Endothelial cell of umbilical vein (primary cell): ENCODE measurements around the gene GATD1. TPM values are rescaled to one million over a fixed set of nuclear protein-coding genes. Genes with fewer than 3 reads are reported as not detected.
A peak's percentile ranks its signal among the peaks of the same experiment; 100 is the strongest.

Experiments
- BruUV-seq: library from RNA; stranded (reverse); fragments of 400-500 nt; replicated peaks from 2 replicates; lab custom pipeline; 2021; lab: Mats Ljungman, UMichigan
- CTCF ChIA-PET: fragments of 300-600, 350-600 bp; sonication (Branson Sonifier 250); formaldehyde crosslinking; loops from one replicate; lab custom pipeline; 2021; ENCODE audit warnings: antibody characterized with exemption, inconsistent platforms; lab: Charles Lee
- POLR2A ChIA-PET: fragments of 300-600, 350-600 bp; sonication (Branson Sonifier 250); formaldehyde crosslinking; loops from one replicate; lab custom pipeline; 2021; ENCODE audit warnings: antibody characterized with exemption, inconsistent platforms; lab: Charles Lee
- DNase-seq: peaks from one replicate; pipeline ENCODE4 v3.0.0-alpha.2; 2011; ENCODE audit warnings: low read depth, low spot score
- FAIRE-seq: peaks from 2 replicates; lab custom pipeline; 2011; peaks lifted over from hg19 to GRCh38; lab: Jason Lieb, UNC
- H2AFZ ChIP-seq: 2 replicates; pipeline ENCODE4 v1.6.0; 2012; ENCODE audit warnings: low read depth, low read length, control low read depth, inconsistent platforms
- H3K27ac ChIP-seq: 2 replicates; pipeline ENCODE4 v1.5.1; 2011; ENCODE audit warnings: low read depth, mild to moderate bottlenecking, control low read depth, low read length, moderate library complexity; ENCODE audit not compliant: insufficient read depth
- H3K27me3 ChIP-seq, 2 experiments: 2 replicates each; pipeline versions ENCODE4 v1.6.0 to v1.6.1; 2011; ENCODE audit warnings: low read length in 2 of 2, mixed read lengths in 1 of 2; ENCODE audit not compliant: control insufficient read depth in 2 of 2, insufficient read depth in 2 of 2
- H3K36me3 ChIP-seq, 2 experiments: 2 replicates in 1 of 2; 3 replicates in 1 of 2; pipeline ENCODE4 v1.5.1; 2011; ENCODE audit warnings: low read length in 2 of 2, mild to moderate bottlenecking in 1 of 2, moderate library complexity in 1 of 2; ENCODE audit not compliant: control insufficient read depth in 2 of 2, insufficient read depth in 2 of 2; ENCODE audit errors: extremely low read depth in 1 of 2
- H3K4me1 ChIP-seq: 3 replicates; pipeline ENCODE4 v1.5.1; 2011; ENCODE audit warnings: mild to moderate bottlenecking, low read length; ENCODE audit not compliant: control insufficient read depth, insufficient read depth; ENCODE audit errors: extremely low read depth
- H3K4me2 ChIP-seq: 2 replicates; pipeline ENCODE4 v1.6.1; 2011; ENCODE audit warnings: low read length, control low read depth, mixed read lengths; ENCODE audit not compliant: insufficient read depth
- H3K4me3 ChIP-seq, 3 experiments: fragments of 200-600 bp in 1 of 3; sonication (generic), shearing (Covaris generic) in 1 of 3; replicated peaks in 1 of 3; 2 replicates each; pipeline ENCODE4 v1.5.1; 2011 to 2016; ENCODE audit warnings: control low read depth in 3 of 3, low read length in 3 of 3, mild to moderate bottlenecking in 2 of 3, inconsistent platforms in 1 of 3, low read depth in 1 of 3, moderate library complexity in 1 of 3; ENCODE audit not compliant: insufficient read depth in 1 of 3
- H3K79me2 ChIP-seq: 2 replicates; pipeline ENCODE4 v1.6.0; 2012; ENCODE audit warnings: low read length, inconsistent platforms; ENCODE audit not compliant: control insufficient read depth, insufficient read depth
- H3K9ac ChIP-seq: replicated peaks from 2 replicates; pipeline ENCODE3; 2011; ENCODE audit warnings: low read length, control low read depth; ENCODE audit not compliant: insufficient read depth; ENCODE audit errors: extremely low read depth
- H3K9me1 ChIP-seq: replicated peaks from 3 replicates; pipeline ENCODE4 v1.6.0; 2011; ENCODE audit warnings: mild to moderate bottlenecking, low read length; ENCODE audit not compliant: control insufficient read depth, insufficient read depth; ENCODE audit errors: extremely low read depth
- H3K9me3 ChIP-seq: replicated peaks from 2 replicates; pipeline ENCODE4 v1.5.1; 2012; ENCODE audit warnings: low read length, inconsistent platforms; ENCODE audit not compliant: control insufficient read depth, insufficient read depth
- H4K20me1 ChIP-seq: replicated peaks from 2 replicates; pipeline ENCODE3; 2011; ENCODE audit warnings: mild to moderate bottlenecking, low read length; ENCODE audit not compliant: control insufficient read depth, insufficient read depth; ENCODE audit errors: extremely low read depth
- EZH2 ChIP-seq: IDR thresholded peaks from 2 replicates; pipeline ENCODE4 v1.6.1; 2012; ENCODE audit warnings: borderline replicate concordance, low read depth, mild to moderate bottlenecking, moderate library complexity, low read length, inconsistent platforms; ENCODE audit not compliant: severe bottlenecking
- MYC ChIP-seq: IDR thresholded peaks from one replicate; pipeline ENCODE4 v1.6.1; 2011; ENCODE audit warnings: mild to moderate bottlenecking, low read depth, low read length
- POLR2AphosphoS5 ChIP-seq: IDR thresholded peaks from 2 replicates; pipeline ENCODE4 v1.6.1; 2012; ENCODE audit warnings: low read depth, mild to moderate bottlenecking, control low read depth, low read length, moderate library complexity; ENCODE audit not compliant: insufficient read depth
- dilution Hi-C: fragments of 300-500 bp; cut with MboI; formaldehyde crosslinking; loops from one replicate; pipeline ENCODE4 v1.15.0; 2019; ENCODE audit warnings: low sequenced_read_pairs; ENCODE audit not compliant: extremely low pct_ligation_motif_present
- intact Hi-C: fragments of 100-400 bp; cut with micrococcal nuclease; formaldehyde crosslinking; loops from one replicate; pipeline ENCODE4 v1.10.0; 2022
- polyA plus RNA-seq, 4 experiments: library from polyadenylated mRNA; depleted of rRNA in 3 of 4; stranded (reverse) in 3 of 4; unstranded in 1 of 4; fragments of >200 nt; gene quantifications; 2 replicates each; pipeline versions ENCODE4 v1.2.1 to v1.2.3, GENCODE V29; 2011 to 2012; ENCODE audit warnings: missing spikeins in 1 of 4
- total RNA-seq: library from RNA; stranded (reverse); gene quantifications from 2 replicates; pipeline ENCODE4 v1.2.3, GENCODE V29; 2021
- TF ChIP-seq, protein P1 (sequence below): IDR thresholded peaks from 2 replicates; pipeline ENCODE4 v1.6.1; 2011; ENCODE audit not compliant: insufficient read depth, insufficient read length

GATD1 gene
- total and polyA plus RNA-seq, 2 donors (not counting 3 experiments of a cell fraction or from before 2014, with no cell fraction given): 70.6 to 83.1 TPM

- Histone ChIP-seq H3K27ac (peak overlapping the region; percentile 39), H3K27me3 (no peaks in the 10 kb centered on the region), H3K4me1 (peaks cover 14% of the 10 kb centered on the region), H3K4me2 (peak overlapping the region; percentile 54), H3K79me2 (peaks cover 11% of the 10 kb centered on the region), H3K9ac (peak overlapping the region; percentile 34), H2AFZ (peak overlapping the region; percentile 20), H3K9me3 (no peaks in the 10 kb centered on the region), H4K20me1 (no peaks in the 10 kb centered on the region), H3K4me3 (peak overlapping the region in 2 of 3 experiments; percentile 28 to 33), H3K36me3 (peaks cover 0 to 5% of the 10 kb centered on the region in 2 experiments), H3K9me1 (no peaks in the 10 kb centered on the region)
- POLR2A ChIA-PET: no interaction called here
- peak; percentile 19 for TF ChIP-seq MYC
- TF ChIP-seq, protein P1, sequence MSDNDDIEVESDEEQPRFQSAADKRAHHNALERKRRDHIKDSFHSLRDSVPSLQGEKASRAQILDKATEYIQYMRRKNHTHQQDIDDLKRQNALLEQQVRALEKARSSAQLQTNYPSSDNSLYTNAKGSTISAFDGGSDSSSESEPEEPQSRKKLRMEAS: peak; percentile 8
- no peak for TF ChIP-seq POLR2AphosphoS5
- no peak for TF ChIP-seq EZH2
- dilution Hi-C loops (no loop called here), intact Hi-C loops (loop anchor here (2.0 kb wide), 1 partner anchor 13 kb away; no protein-coding TSS in a partner anchor)
- DNase-seq (peak; percentile 53), FAIRE-seq (peak; percentile 81)
- no TSS peak for BruUV-seq
- CTCF ChIA-PET: interaction anchor here (2.0 to 2.1 kb wide), 2 partner anchors 10 to 12 kb away, joined by 9 read pairs; no protein-coding TSS in a partner anchor
Observed at GRCh38 chr11:795634-796564, 18.6 kb upstream of the GATD1 start.
